Body of pancreas (tissue), 4 donors: ENCODE results near the gene PFDN1. TPM values are rescaled to one million over a fixed set of nuclear protein-coding genes. Genes with fewer than 3 reads are reported as not detected.

Experiments
- ATAC-seq: fragments of 150-250 bp; one replicate; pipeline ENCODE4 v1.9.1; 2016
- DNase-seq, 4 donors: peaks; one replicate each; pipeline ENCODE4 v3.0.0-alpha.2; 2019
- H3K27ac ChIP-seq, 4 donors: fragments of 200-600 bp; sonication (generic); 1 replicate in 3 of 4; 2 replicates in 1 of 4; pipeline versions ENCODE4 v1.5.1 to v1.6.1; 2016 to 2019; ENCODE audit warnings: mild to moderate bottlenecking in 1 of 4, mixed read lengths in 1 of 4, moderate library complexity in 1 of 4
- H3K27me3 ChIP-seq, 2 donors: fragments of 200-600 bp; sonication (generic); one replicate each; pipeline ENCODE4 v1.6.0; 2016; ENCODE audit warnings: mild to moderate bottlenecking in 1 of 2
- H3K36me3 ChIP-seq, 2 donors: fragments of 200-600 bp; sonication (generic); replicated peaks in 1 of 2; 2 replicates each; pipeline ENCODE4 v1.5.1; 2016; ENCODE audit warnings: low read depth in 2 of 2; ENCODE audit not compliant: insufficient read depth in 1 of 2
- H3K4me1 ChIP-seq: fragments of 200-600 bp; sonication (generic); one replicate; pipeline ENCODE4 v1.6.0; 2016
- H3K4me3 ChIP-seq, 2 donors: fragments of 200-600 bp; sonication (generic); 1 replicate in 1 of 2; 2 replicates in 1 of 2; pipeline ENCODE4 v1.5.1; 2016 to 2019
- H3K9me3 ChIP-seq, 3 donors: fragments of 200-600 bp; sonication (generic); 1 replicate in 2 of 3; 2 replicates in 1 of 3; pipeline ENCODE4 v1.5.1; 2016
- POLR2A ChIP-seq, 3 donors: fragments of 450-650 bp; IDR thresholded peaks; one replicate each; pipeline ENCODE4 v1.6.1; 2016; ENCODE audit warnings: antibody characterized with exemption in 3 of 3, mild to moderate bottlenecking in 2 of 3
- WGBS, 2 donors: methylation state at CpG; one replicate each; pipeline ENCODE4 v1.1.5; 2017; 5-methylcytosine and 5-hydroxymethylcytosine counted together
- intact Hi-C: fragments of 100-400 bp; cut with DNase I; formaldehyde crosslinking; loops from one replicate; pipeline ENCODE4 v1.15.1; 2023
- total RNA-seq, 2 donors: library from RNA; depleted of rRNA; stranded (reverse); fragments of >200 nt; gene quantifications; one replicate each; pipeline ENCODE4 v1.1.0, GENCODE V29; 2016
- TF ChIP-seq, protein P1 (sequence below), 7 experiments: fragments of 450-650 bp in 4 of 7; fragments of 200-600 bp in 3 of 7; sonication (generic) in 3 of 7; IDR thresholded peaks; one replicate each; pipeline ENCODE4 v1.5.1; 2016 to 2019; ENCODE audit warnings: antibody characterized with exemption in 7 of 7

PFDN1 gene
- total RNA-seq, 2 donors from 2014 or later, result 37.6 to 54.1 TPM

DNA sequence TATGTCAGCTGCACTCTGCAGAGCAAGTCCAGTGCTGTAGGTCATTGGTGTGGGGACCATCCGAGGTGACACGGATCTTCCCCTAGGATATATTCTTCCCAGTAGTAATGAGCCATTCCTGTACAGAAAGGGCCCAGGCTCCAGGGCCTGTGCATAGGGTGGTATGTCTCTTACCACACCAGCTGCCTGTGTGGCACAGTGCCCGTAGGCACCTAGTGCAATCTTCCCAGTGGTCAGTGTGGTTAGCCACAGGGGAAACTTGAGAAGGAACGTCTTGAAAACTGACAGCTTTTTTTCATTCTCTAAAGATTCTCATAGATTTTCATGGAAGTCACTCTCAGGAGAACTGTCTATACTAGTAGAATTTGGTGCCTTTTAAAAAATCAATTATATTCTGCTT is 88.1 kb downstream of the PFDN1 start:
- no peak for TF ChIP-seq POLR2A (IDR thresholded peaks at IDR 0.05)
- TF ChIP-seq, protein P1, sequence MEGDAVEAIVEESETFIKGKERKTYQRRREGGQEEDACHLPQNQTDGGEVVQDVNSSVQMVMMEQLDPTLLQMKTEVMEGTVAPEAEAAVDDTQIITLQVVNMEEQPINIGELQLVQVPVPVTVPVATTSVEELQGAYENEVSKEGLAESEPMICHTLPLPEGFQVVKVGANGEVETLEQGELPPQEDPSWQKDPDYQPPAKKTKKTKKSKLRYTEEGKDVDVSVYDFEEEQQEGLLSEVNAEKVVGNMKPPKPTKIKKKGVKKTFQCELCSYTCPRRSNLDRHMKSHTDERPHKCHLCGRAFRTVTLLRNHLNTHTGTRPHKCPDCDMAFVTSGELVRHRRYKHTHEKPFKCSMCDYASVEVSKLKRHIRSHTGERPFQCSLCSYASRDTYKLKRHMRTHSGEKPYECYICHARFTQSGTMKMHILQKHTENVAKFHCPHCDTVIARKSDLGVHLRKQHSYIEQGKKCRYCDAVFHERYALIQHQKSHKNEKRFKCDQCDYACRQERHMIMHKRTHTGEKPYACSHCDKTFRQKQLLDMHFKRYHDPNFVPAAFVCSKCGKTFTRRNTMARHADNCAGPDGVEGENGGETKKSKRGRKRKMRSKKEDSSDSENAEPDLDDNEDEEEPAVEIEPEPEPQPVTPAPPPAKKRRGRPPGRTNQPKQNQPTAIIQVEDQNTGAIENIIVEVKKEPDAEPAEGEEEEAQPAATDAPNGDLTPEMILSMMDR (IDR thresholded peaks at IDR 0.05), result no peak
- ATAC-seq (no peak), DNase-seq (peak; percentile 38 to 86 (median 65))
- Histone ChIP-seq H3K27me3 (no peaks in the 10 kb centered on the region), H3K27ac (peak overlapping the region in 3 of 4 donors; percentile 15 to 87 (median 82)), H3K4me3 (no peak overlapping the region), H3K4me1 (peaks cover 56% of the 10 kb centered on the region), H3K9me3 (no peaks in the 10 kb centered on the region), H3K36me3 (no peaks in the 10 kb centered on the region)
- intact Hi-C loops, result no loop called here
- WGBS, 2 donors, result 50 to 82% methylated on average over 3 to 4 of the region's 4 CpGs

GRCh38 chr5:140213370-140213983 is 89.4 kb downstream of the PFDN1 start:
- Histone ChIP-seq H3K4me1 (peaks cover 42% of the 10 kb centered on the region), H3K9me3 (no peaks in the 10 kb centered on the region), H3K36me3 (no peaks in the 10 kb centered on the region), H3K27me3 (no peaks in the 10 kb centered on the region), H3K27ac (peak overlapping the region in 1 of 4 donors; percentile 15), H3K4me3 (no peak overlapping the region)
- intact Hi-C loops, result no loop called here
- WGBS, 2 donors, result 100% methylated on average over 1 of the region's 1 CpG
- DNase-seq, result no peak
- no peak for ATAC-seq
- TF ChIP-seq, protein P1 (IDR thresholded peaks at IDR 0.05), result no peak
- TF ChIP-seq POLR2A (IDR thresholded peaks at IDR 0.05), result no peak

DNA sequence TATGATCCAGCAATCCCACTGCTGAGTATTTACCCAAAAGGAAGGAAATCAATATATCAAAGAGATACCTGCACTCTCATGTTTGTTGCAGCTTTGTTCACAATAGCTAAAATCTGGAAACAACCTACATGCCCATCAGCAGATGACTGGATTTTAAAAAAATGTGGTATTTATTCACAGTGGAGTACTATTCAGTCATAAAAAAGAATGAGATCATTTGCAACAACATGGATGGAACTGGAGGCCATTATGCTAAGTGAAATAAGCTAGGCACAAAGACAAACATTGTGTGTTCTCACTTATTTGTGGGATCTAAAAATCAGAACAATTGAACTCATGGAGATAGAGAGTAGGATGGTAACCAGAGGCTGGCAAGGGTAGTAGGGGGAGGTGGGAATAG is 94.8 kb downstream of the PFDN1 start:
- no peaks in the 10 kb centered on the region for H3K27me3 ChIP-seq
- no peak for TF ChIP-seq POLR2A (IDR thresholded peaks at IDR 0.05)
- TF ChIP-seq, protein P1 (IDR thresholded peaks at IDR 0.05), result no peak
- ATAC-seq (no peak), DNase-seq (no peak)
- H3K9me3 ChIP-seq, result no peaks in the 10 kb centered on the region
- no peak overlapping the region for H3K4me3 ChIP-seq
- peaks cover 40% of the 10 kb centered on the region for H3K4me1 ChIP-seq
- H3K36me3 ChIP-seq, result no peaks in the 10 kb centered on the region
- intact Hi-C loops, result no loop called here
- no peak overlapping the region for H3K27ac ChIP-seq

DNA sequence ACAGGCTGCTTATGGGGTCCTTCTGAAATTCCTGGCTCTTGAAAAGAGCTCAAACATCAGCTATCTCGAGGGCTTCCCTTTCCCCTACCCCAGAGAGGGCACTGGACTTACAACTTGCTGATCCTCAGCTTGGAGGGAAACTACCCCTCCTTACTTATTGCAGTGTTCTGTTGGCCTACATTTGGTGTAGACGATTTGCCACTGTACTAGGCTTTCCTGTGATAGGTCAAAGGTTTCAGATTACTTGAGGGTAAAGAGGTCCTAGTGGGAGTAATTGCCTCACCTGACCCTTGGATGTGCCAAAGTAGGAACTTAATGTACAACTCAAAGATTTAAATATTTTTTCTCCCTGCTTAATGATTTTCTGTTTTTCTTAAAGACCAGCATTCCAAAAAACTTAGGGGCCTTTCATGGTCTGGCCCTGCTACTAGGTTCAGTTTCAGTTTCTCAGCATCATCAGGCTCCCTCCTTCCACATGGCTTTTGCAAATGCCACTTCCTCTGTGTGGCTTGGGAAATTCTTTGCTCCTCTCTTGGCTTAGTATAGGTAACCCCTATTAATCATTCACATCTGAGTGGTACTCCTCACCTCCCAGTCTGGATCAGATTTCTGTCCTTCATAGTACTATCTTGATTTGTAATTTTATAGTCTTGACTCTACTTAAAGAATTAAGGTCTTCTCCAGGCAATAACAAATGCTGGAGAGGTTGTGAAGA is 95.5 kb downstream of the PFDN1 start:
- ATAC-seq, result no peak
- intact Hi-C loops, result no loop called here
- no peaks in the 10 kb centered on the region for H3K27me3 ChIP-seq
- H3K27ac ChIP-seq, result peak overlapping the region in 1 of 4 donors; percentile 3
- no peak overlapping the region for H3K4me3 ChIP-seq
- no peaks in the 10 kb centered on the region for H3K36me3 ChIP-seq
- no peak for TF ChIP-seq POLR2A (IDR thresholded peaks at IDR 0.05)
- TF ChIP-seq, protein P1 (IDR thresholded peaks at IDR 0.05), result no peak
- no peaks in the 10 kb centered on the region for H3K9me3 ChIP-seq
- 40 to 45% methylated on average over 2 of the region's 2 CpGs for WGBS, 2 donors
- DNase-seq, result no peak
- H3K4me1 ChIP-seq, result peaks cover 46% of the 10 kb centered on the region
